RPMI7951 (cell line): ENCODE measurements around the gene LIF. TPM values are rescaled to one million over a fixed set of nuclear protein-coding genes. Genes with fewer than 3 reads are reported as not detected.
"Not testable (repeated sequence)": the region's sequence is repeated elsewhere in the genome, so short reads cannot be mapped to it uniquely, and the experiment has no call there.

ENCODE experiments used
- DNase-seq: peaks from one replicate; pipeline ENCODE4 v3.0.0-alpha.2; 2012; ENCODE audit warnings: low read depth
- total RNA-seq: library from RNA; depleted of rRNA; stranded (reverse); fragments of >200 nt; shearing (Covaris generic); gene quantifications from 2 replicates; pipeline ENCODE4 v1.2.3, GENCODE V29; 2014

LIF gene
- total RNA-seq, 1 experiment from 2014 or later, result 4.1 TPM

DNA sequence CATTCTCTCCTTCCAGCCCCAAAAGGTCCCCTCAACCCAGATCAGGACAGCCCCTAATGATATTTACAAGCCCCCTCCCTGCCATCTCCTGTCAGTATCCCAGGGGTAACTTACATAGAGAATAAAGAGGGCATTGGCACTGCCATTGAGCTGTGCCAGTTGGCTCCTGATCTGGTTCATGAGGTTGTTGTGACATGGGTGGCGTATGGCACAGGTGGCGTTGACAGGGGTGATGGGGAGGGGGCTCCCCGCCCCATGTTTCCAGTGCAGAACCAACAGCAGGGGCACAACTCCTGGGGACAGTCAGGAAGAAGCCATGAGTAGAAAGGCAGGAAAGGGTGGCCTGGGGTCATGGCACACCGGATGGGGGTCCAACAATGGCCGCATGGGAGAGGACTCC lies 1.9 kb downstream of the LIF start:
- DNase-seq, result no peak

DNA sequence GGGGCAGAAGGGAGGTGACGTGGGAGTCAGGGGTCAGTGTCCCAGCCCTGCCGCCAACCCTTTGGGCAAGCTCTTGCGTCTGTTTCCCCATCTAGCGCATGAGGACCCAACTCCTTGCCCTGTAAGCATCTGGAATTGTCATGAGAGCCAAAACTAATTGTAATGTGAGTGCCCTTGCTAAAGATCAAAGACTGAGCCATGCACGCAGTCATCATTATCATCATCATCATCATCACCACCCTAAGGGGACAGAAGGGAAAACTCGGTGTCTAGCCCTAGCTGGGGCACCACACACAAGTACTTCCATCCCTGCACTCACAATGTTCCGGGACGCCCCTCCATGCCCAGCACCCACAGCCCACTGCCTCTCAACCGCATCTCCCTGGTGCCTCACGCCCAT lies 2.5 kb downstream of the LIF start:
- DNase-seq, result no peak

DNA sequence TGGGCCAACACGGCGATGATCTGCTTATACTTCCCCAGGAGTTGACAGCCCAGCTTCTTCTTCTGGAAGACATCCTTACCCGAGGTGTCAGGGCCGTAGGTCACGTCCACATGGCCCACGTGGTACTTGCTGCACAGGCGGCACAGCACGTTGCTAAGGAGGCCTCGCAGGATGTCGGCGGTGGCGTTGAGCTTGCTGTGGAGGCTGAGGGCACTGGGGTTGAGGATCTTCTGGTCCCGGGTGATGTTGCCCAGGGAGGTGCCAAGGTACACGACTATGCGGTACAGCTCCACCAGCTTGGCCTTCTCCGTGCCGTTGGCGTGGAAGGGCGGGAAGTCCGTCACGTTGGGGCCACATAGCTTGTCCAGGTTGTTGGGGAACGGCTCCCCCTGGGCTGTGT lies 2.9 kb downstream of the LIF start:
- no peak for DNase-seq

DNA sequence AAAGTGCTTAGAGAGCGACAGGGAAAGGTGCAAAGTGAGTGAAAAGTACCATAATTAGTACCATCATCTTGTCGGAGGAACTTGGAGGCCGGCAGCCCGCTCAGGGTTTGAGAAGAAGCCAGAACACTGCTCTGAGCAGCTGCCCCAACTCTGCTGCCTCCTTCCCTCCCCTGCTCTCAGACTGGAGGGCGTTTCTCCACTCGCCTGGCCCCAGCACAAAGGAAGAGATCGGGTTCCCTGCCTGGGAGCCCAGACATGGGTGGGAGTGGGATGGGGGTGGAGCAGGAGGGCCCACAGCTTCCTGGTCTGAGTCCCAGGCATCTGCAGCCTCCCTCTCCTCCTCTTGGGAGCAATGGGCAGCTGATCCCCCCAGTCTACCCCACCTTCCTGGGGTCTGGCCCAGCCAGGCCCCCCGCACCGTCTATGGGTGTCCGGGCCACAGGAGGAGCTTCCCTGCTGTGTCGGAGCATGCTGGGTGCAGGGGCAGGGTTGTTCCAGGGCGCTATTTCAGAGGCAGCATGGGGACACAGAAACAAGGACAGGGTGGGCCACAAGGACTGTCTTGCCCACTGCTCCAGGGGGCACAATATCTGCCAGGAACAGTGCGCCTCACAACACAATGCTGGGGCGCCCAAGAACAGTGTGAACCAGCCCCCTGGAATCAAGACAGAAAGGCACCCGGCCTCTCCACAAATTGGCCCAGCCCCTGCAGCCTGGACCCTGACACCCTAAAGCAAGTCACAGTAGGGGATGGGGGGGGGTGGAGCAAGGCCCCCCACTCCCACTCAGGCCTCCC lies 4.8 kb downstream of the LIF start:
- no peak for DNase-seq

DNA sequence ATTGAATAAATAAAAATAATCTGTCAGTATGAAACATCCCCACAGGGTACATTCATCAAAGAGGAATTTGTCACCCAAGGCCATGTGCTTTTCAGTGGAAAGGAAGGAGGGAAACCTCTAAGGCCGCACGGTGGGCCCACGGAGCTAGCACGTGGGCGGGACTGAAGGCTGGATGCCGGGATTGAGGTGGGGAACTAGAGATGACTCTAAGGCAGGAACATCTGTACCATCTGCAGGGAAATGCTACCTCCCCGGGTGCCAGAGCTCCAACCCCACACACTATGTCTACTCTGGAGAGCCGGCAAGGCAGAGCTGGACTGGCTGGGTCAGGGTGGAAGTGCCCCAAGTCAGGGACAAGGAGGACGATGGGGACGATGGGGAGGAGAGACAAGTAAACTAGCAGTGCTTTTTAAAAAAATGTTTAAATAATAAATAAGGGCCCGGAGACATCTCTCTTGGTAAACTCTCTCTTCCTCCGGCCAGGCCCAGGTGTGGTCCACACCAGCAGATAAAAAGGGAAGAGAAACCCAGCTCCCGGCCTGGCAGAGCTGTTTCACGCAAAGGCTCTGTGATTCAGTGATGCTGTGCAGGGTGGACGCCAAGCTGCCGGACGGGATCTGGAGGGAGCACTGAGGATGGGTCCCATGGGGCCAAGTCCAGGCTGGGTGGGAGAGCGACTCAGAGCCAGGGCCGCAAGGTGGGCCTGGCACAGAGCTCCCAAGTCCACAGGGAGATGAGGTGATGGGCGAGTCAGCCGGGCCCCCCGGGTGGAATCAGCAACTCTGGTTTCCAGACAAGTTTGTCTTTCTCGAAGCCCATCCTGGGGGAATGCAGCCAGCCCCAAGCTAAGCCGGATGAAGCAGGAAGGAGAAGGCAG lies 5.8 kb downstream of the LIF start:
- DNase-seq, result no peak

DNA sequence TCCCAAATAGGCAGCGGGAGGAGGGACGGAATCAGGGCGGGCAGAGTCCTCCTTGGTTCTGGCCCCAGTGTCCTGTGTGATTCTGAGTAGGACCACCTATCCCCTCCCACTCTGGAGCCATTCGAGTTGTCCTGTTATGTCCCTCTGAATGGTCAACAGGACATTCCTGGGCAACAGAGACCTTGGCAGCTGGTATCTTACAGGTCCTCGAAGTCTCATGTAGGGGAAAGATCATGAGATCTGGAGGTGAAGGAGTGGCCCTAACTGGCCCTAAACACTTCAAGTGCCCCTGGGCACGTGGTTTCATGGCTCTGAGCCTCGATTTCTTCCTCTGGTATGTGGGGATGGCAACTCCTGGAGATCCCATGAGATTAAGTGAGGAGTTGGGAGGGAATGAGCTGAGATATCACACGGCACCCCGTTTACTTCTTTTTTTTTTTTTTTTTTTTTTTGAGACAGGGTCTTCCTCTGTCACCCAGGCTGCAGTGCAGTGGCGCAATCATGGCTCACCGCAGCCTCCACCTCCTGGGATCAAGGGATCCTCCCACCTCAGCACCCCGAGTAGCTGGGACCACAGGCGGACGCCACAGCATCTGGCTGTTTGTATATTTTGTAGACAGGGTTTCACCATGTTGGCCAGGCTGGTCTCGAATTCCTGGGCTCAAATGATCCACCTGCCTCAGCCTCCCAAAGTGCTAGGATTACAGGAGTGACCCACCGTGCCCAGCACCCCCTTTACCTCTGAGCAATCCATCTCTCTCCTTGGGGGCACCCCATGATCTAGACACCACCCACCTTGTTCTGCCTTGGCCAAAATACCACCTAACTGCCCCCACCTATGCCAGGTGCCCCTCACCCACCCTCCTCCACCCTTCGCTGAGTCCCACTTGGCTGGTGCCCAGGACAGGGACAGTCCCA lies 6.8 kb downstream of the LIF start:
- DNase-seq, result no peak

DNA sequence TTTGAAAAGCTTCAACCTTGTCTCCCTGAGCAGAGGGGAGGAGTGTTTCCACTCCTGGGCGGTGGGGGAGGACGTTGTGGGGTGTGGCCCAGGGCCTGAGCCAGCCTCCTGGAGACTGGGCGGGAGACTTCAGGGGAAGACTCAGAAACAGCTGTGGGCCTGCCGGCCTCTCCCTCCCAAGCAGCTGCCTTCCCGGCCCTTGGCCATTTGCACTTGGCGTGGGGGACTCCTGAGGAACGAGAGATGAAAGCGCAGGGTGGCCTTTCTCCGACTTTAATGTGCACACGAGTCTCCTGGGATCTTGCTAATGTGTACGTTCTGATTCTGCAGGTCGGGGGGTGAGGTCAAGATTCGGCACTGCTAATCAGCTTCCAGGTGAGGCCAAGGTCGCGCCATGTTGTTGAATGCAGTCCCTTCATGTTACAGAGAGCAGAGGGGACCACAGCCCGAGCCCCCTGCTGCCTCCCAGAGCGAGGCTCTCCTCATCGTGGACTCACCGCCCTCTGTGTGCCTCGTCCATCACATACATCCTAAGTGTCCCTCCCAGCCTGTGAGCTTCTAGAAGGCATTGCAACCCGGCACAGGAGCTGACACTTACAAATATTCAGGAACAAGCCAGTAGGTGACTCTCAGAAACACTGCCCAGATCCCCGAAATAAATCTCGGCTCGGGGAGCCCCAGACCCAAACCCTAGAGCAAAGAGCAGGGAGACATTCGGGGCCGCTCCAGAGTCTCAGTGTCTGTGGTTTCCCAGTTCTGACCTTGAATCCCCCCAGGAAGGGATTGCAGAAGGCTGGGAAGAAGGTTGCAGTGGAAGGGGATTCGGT lies 7.7 kb downstream of the LIF start:
- DNase-seq, result peak; percentile 62

DNA sequence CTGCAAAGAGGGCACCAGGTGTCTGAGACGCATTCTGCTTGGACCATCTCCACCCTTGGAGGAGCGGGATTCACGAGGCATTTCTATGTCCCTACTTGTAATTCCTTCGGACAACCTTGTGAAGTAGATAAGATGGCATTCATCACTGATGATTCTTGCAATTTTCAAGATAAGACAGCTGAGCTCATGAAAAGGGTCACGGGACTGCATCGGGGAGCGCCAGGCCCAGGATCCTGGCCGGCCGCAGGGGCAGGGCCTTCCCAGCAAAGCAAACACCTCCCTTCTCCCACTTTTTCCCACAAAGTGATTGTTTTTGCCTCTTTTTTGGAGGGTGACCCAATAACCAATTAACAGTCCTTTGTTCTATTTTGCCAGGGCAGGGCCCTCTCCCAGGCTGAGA lies 8.4 kb downstream of the LIF start:
- DNase-seq, result no peak

DNA sequence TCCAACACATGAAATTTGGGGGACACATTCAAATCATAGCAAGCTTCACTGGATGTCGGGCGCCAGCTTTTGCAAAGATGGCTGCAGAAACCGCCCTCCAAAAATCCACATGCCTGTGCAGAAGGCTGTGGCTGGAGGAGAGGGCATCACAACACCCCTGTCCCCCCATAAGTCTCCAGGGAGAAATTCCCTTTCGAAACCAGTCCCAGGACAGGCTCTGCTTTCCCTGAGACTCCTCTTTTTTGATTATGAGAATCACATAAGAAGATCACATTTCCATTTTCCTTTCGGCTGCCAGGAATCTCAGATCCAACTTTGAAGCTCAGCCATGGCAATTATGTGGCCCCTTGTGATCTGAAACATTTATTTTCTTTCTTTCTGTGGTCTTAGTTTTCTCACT lies 9.7 kb downstream of the LIF start:
- no peak for DNase-seq

DNA sequence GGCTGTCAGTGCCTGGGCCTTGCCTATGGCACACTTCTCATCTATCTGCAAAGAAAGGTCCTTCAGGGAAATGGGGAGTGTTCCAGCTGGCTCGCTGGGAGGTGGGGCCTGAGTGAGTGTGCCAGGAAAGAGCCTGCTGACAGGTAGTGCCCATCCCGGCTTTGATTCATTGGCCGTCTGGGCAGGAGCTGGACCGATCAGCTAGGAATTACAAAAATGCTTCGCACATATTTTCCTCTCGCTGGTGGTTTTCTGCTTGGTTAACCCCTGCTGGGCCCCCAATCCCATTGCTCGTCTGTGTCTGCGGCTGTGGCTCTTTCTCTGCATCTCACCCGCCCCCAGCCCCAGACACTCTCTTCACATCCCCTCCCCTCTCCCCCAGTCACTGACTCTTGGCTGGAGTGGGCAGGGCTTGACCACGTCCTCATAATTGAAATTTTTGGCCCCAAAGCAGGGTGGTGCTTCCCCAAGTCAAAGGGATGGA lies 10.8 kb downstream of the LIF start:
- peak; percentile 82 for DNase-seq

DNA sequence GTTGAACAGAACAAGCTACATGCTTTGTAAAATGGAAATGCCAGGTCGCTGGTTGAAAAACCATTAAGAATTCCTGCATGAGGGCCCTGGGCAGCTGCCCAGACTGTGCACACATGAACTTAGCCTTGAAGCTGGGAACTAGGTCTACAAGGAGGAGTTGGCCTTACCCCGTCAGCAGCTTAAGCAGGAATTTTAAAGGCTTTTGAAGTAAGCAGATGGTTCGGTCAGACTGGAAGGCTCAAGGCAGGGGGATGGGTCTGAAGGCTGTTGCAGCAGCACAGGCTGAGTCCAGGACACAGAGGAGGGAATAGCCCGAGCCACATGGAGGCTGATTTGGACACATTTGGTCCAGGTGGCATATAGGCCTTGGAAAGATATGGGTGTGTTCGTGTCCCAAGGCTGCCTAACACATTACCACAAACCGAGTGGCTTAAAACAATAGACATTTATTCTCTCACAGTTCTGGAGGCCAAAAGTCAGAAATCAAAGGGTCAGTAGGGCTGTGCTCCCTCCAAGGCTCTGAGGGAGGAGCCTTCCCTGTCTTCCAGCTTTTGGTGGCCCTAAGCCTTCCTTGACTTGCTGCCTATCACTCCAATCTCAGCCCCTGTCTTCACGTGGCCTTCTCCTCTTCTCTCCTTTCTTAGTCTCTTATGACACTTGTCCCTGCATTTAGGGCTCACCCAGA lies 11.6 kb downstream of the LIF start:
- peak; percentile 82 for DNase-seq

DNA sequence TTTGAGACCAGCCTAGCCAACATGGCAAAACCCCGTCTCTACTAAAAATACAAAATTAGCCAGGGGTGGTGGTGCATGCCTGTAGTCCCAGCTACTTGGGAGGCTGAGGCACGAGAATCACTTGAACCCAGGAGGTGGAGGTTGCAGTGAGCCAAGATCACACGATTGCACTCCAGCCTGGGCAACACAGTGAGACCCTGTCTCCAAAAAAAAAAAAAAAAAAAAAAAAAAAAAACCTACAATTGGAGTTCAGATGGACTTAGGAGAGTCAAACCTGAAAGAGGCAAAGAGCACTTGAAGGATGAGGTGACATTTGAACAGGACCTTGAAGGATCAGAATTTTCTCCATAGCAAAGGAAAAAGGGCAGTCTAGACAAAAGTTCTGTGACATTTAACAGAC lies 12.2 kb downstream of the LIF start:
- DNase-seq, result not testable (repeated sequence)

DNA sequence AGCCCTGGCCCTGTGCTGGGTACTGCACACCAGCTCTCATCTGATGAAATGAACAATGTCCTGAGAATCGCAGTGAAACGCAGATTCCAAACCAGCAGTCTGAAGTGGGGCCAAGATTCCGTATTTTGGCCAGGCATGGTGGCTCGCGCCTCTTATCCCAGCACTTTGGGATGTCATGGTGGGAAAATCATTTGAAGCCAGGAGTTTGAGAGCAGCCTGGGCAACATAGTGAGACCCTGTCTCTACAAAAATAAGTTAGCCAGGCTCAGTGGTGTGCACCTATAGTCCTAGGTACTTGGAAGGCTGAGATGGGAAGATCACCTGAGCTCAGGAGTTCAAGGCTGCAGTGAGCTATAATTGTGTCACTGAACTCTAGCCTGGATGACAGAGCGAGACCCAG lies 13.0 kb downstream of the LIF start:
- DNase-seq, result no peak

DNA sequence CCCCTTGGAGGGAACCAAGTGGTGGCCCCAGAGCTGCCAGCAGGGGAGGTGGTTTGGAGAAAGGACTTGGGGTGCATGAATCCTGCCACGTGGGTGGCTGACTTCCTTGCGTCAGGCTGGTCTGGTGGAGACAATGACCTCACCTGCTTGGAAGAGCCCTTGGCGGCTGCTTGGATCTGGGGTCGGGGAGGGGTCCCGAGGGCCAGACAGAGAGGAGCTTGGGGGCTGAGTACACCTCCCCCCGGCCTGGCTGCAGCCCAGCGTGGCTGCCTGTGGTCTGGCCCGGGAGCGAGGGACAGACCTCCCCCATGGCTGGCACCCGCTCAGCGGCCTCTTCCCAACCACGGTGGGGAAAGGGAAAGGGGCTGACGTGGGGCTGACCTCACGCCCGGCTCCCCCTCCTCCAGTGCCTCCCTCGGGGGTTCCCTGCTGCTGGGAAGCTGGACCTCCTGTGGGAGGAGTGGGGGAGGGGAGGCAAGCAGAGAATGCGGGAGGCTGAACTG lies 13.8 kb downstream of the LIF start:
- no peak for DNase-seq

DNA sequence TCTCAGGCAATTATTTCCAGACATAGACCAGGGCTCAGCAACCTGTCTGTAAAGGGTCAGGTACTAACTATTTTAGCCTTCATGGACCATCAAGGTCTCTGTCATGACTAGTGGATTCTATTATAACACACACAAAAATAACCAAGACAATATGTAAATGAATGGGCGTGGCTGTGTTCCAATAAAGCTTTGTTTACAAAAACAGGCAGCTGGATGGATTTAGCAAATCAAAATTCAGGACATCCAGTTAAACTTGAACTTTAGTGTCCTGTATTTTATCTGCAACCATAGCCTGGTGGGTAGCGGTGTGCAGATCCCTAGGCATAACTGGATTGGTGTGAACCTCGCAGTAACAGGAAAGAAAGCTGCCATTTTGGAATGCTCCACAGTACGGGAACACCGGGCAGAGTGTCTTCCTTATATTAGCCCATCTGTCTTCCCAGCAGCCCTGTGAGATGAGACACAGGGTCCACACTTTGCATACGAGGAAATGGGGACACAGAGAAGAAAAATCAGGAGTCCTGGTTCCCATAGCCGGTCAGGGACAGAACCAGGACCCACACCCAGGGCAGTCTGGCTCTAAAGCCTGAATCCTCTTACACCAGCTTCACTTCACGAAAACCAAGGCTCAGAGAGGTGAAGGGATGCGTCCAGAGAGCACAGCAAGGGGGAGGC lies 15.6 kb downstream of the LIF start:
- DNase-seq, result no peak

DNA sequence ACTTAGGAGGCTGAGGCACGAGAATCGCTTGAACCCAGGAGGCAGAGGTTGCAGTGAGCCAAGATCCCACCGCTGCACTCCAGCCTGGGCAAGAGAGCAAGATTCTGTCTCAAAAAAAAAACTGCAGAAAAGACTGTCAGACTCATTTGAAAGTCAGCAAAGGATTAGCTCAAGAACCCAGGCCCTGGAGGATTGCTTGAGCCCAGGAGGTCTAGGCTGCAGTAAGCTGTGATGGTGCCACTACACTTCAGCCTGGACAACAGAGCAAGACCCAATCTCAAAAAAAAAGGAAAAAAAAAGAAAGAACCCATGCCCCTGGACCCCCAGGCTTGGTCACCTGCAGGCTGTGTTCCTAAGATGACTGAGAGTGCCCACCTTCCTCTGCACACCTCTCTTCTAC lies 16.2 kb downstream of the LIF start:
- DNase-seq, result no peak

DNA sequence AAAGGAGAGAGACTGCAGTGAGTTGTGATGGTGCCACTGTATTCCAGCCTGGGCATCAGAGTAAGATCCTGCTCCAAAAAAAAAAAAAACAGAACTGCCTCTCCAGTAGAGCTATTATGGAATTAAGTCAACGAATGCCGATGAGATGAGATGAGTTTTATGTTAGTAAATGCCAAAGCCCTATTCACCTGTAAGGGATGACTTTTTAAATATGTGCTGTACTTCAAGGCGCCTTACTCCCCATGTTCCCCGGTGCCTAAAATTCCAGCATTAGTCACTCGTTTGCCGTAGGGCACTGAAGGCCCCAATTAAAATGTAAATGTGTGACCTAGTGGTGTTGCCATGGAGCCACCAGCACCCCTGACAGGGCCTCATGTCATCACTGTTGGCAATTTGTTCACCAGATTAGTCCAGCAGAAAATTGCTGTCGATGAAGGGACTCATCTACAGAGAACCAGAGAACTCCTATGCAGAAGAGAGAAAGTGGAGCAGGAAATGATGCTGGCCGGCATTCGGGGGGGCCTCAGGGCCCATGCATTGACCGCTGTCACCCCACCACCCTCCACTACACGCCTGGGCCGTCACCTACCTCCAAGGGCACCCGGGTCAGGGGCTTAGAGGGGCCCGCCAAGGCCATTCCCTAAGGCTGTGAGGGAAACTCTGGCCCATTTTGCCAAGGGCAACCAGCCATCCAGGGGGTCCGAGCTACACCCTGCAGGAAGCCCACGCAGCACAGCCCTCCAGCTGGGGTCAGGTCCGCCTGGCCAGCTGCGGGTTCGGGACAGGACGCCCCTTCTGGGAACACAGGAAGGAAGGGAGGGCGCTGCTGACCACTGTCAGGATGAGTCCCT lies 17.8 kb downstream of the LIF start:
- DNase-seq, result peak; percentile 92

DNA sequence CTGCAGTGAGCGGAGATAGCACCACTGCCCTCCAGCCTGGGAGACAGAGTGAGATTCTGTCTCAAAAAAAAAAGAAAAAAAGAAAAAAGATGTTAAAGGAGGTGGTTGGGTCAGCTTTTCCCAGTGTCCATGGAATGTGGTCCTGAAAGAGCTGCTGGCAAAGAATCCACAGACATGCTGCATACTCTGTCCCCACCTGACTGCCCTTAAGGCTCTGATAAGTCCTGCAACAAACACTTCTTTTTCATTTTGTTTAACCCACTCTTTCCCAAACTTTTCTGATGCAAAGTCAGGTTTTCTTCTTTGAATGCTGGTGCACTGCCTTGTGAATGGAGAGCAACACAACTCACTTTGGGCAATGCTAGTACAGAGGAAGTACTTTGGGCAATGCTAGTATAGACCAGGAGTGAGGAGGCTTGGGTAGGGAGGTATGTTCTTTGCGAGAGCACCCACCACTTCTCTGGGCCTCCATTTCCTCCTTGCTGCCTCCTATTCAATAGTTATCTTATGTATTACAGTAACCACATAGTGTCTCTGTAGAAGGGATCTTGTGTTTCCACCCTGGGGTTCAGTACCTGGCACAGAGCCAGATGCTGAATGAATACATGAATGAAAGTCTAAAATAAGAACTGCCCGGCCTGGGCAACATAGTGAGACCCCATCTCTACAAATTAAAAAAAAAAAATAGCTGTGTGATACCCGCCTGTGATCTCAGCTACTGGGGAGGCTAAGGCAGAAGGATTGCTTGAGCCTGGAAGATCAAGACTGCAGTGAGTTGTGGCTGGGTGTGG lies 18.9 kb downstream of the LIF start:
- DNase-seq, result no peak
